Measurements from ENCODE around the gene SPOCK1.

SPOCK1 gene

GRCh38 chr5:137491121-137491520 is 8.0 kb downstream of the SPOCK1 start:
- DNase-seq: no peak

GRCh38 chr5:137490591-137490990 is 8.5 kb downstream of the SPOCK1 start:
- DNase-seq: no peak

- DNase-seq: no peak
Measured at GRCh38 chr5:137488974-137489373, 10.2 kb downstream of the SPOCK1 start.

- no peak for DNase-seq
Measured at GRCh38 chr5:137488516-137488915, 10.6 kb downstream of the SPOCK1 start.

- no peak for DNase-seq
Measured at GRCh38 chr5:137487600-137487999, 11.5 kb downstream of the SPOCK1 start.

GRCh38 chr5:137486707-137487106 is 12.4 kb downstream of the SPOCK1 start:
- DNase-seq: no peak

GRCh38 chr5:137481596-137481995 is 17.5 kb downstream of the SPOCK1 start:
- peak; percentile 4 for DNase-seq

- DNase-seq: peak; percentile 60
Measured at GRCh38 chr5:137478043-137478442, 21.1 kb downstream of the SPOCK1 start.

- no peak for DNase-seq
Measured at GRCh38 chr5:137470921-137471220, 28.3 kb downstream of the SPOCK1 start.

- no peak for DNase-seq
Measured at GRCh38 chr5:137470111-137470920, 28.8 kb downstream of the SPOCK1 start.

GRCh38 chr5:137466889-137467288 is 32.2 kb downstream of the SPOCK1 start:
- no peak for DNase-seq

- DNase-seq: no peak
Measured at GRCh38 chr5:137465930-137466329, 33.2 kb downstream of the SPOCK1 start.

- peak; percentile 5 for DNase-seq
Measured at GRCh38 chr5:137462816-137463520, 36.2 kb downstream of the SPOCK1 start.

- DNase-seq: no peak
Measured at GRCh38 chr5:137462265-137462590, 36.9 kb downstream of the SPOCK1 start.

- DNase-seq: peak; percentile 27
Measured at GRCh38 chr5:137461391-137462264, 37.5 kb downstream of the SPOCK1 start.

- no peak for DNase-seq
Measured at GRCh38 chr5:137454671-137455070, 44.5 kb downstream of the SPOCK1 start.

GRCh38 chr5:137453483-137454080 is 45.5 kb downstream of the SPOCK1 start:
- DNase-seq: peak; percentile 21

- DNase-seq: no peak
Measured at GRCh38 chr5:137450759-137451158, 48.4 kb downstream of the SPOCK1 start.

- DNase-seq: no peak
Measured at GRCh38 chr5:137448868-137449267, 50.3 kb downstream of the SPOCK1 start.

GRCh38 chr5:137446615-137447014 is 52.5 kb downstream of the SPOCK1 start:
- no peak for DNase-seq

GRCh38 chr5:137446151-137446550 is 53.0 kb downstream of the SPOCK1 start:
- DNase-seq: no peak

- DNase-seq: no peak
Measured at GRCh38 chr5:137442660-137443059, 56.5 kb downstream of the SPOCK1 start.

- DNase-seq: no peak
Measured at GRCh38 chr5:137441476-137441875, 57.6 kb downstream of the SPOCK1 start.
